ENCODE data around the gene TTN. TPM values are rescaled to one million over a fixed set of nuclear protein-coding genes. Genes with fewer than 3 reads are reported as not detected.

Gene TTN
- total RNA-seq, 1 donor from 2014 or later: 2.0 TPM

DNA sequence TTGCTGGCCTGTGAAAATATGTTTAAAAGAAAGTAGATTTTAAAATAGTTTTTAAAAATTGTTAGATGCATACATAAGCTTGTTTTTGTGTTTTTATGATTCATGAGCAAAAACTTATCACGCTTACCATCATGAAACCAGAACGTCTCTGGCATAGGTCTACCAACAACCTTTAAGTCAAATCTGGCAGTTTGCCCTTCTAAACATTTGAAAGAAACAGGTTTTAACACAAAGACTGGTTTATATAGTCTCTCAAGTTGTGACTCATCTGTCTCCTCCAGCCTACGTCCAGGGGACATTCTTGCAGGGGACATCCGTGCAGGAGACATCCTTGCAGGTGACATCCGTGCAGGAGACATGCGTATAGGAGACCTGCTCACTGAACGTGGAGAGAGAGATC, 29.6 kb downstream of the TTN start:
- TF ChIP-seq POLR2AphosphoS5 (IDR thresholded peaks at IDR 0.05; ENCODE audit: insufficient read depth in 1 of 2, low read depth in 1 of 2): no peak
- TF ChIP-seq POLR2A (IDR thresholded peaks at IDR 0.05): no peak
- TF ChIP-seq, protein P1, sequence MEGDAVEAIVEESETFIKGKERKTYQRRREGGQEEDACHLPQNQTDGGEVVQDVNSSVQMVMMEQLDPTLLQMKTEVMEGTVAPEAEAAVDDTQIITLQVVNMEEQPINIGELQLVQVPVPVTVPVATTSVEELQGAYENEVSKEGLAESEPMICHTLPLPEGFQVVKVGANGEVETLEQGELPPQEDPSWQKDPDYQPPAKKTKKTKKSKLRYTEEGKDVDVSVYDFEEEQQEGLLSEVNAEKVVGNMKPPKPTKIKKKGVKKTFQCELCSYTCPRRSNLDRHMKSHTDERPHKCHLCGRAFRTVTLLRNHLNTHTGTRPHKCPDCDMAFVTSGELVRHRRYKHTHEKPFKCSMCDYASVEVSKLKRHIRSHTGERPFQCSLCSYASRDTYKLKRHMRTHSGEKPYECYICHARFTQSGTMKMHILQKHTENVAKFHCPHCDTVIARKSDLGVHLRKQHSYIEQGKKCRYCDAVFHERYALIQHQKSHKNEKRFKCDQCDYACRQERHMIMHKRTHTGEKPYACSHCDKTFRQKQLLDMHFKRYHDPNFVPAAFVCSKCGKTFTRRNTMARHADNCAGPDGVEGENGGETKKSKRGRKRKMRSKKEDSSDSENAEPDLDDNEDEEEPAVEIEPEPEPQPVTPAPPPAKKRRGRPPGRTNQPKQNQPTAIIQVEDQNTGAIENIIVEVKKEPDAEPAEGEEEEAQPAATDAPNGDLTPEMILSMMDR (IDR thresholded peaks at IDR 0.05): no peak
- H3K4me1 ChIP-seq: no peaks in the 10 kb centered on the region
- no peak for DNase-seq (ENCODE audit: extremely low spot score in 2 of 2)
- H3K27ac ChIP-seq: no peak overlapping the region
- intact Hi-C loops (cut with DNase I): no loop called here
- no peaks in the 10 kb centered on the region for H3K9me3 ChIP-seq
- no peaks in the 10 kb centered on the region for H3K36me3 ChIP-seq
- H3K4me3 ChIP-seq: no peak overlapping the region
- no peaks in the 10 kb centered on the region for H3K27me3 ChIP-seq

DNA sequence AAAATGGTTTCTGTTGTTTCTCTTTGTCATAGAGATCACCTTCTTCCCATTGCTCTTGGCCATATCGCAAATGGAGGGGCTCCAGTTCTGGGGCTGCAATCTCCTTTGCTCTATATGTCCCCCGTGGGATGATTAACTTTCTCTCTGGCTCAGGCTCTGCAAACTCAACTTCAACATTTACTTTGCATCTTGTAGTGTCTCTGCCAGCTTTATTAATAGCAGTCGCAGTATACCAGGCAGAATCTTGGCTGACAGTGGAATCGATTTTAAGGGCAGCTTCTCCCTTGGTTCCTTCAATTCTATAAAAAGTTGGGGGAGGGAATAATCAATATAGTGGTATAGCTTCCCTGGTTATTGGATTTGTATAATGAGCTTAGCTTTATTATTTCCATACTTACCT, 30.5 kb downstream of the TTN start:
- Histone ChIP-seq H3K27ac (no peak overlapping the region), H3K36me3 (no peaks in the 10 kb centered on the region), H3K4me3 (no peak overlapping the region), H3K27me3 (no peaks in the 10 kb centered on the region), H3K4me1 (no peaks in the 10 kb centered on the region), H3K9me3 (no peaks in the 10 kb centered on the region)
- TF ChIP-seq POLR2AphosphoS5 (IDR thresholded peaks at IDR 0.05; ENCODE audit: insufficient read depth in 1 of 2, low read depth in 1 of 2) (no peak), POLR2A (IDR thresholded peaks at IDR 0.05) (no peak)
- TF ChIP-seq, protein P1 (IDR thresholded peaks at IDR 0.05): no peak
- intact Hi-C loops (cut with DNase I): no loop called here
- no peak for DNase-seq (ENCODE audit: extremely low spot score in 2 of 2)

DNA sequence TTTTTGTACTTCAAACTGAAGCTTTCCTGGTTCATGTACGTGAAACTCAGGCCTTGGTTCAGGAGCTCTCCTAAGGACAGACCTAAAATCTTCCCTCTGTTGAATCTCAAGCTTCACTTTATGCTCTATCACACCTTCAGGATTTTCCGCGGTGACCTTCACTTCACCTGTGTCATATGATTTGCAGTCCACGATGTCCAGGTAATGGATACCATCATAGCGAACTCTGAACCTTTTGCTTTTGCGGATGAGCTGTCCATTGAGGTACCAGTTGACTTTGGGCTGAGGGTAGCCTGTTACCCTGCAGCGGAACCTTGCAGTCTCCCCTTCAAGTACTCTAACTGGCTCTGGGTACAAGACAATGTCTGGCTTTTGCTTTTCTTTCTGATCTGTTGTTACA, 31.2 kb downstream of the TTN start:
- no peak overlapping the region for H3K27ac ChIP-seq
- H3K4me3 ChIP-seq: no peak overlapping the region
- H3K36me3 ChIP-seq: no peaks in the 10 kb centered on the region
- H3K27me3 ChIP-seq: no peaks in the 10 kb centered on the region
- no peak for DNase-seq (ENCODE audit: extremely low spot score in 2 of 2)
- H3K9me3 ChIP-seq: no peaks in the 10 kb centered on the region
- intact Hi-C loops (cut with DNase I): no loop called here
- H3K4me1 ChIP-seq: no peaks in the 10 kb centered on the region
- TF ChIP-seq POLR2A (IDR thresholded peaks at IDR 0.05): no peak
- no peak for TF ChIP-seq POLR2AphosphoS5 (IDR thresholded peaks at IDR 0.05; ENCODE audit: insufficient read depth in 1 of 2, low read depth in 1 of 2)
- TF ChIP-seq, protein P1 (IDR thresholded peaks at IDR 0.05): no peak

DNA sequence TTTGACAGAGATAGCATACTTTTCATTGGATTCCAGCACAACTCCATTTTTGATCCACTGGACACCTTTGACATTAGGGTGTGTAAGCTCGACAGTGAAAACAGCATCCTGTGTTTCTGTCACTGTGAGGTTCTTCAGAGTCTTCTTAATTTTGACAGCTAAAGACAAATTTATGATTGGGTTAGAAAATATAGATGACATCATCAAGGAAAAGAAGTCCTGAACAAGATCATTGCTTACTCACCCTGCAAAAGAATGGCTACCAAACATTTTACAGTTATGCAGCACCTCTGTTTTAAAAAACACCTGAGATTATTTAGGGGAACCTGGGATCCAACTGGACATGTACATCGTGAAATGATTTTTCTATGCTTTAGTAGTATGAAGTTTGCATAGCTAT, 36.7 kb downstream of the TTN start:
- TF ChIP-seq, protein P1 (IDR thresholded peaks at IDR 0.05): no peak
- no peak for TF ChIP-seq POLR2AphosphoS5 (IDR thresholded peaks at IDR 0.05; ENCODE audit: insufficient read depth in 1 of 2, low read depth in 1 of 2)
- TF ChIP-seq POLR2A (IDR thresholded peaks at IDR 0.05): no peak
- H3K27ac ChIP-seq: no peak overlapping the region
- intact Hi-C loops (cut with DNase I): no loop called here
- H3K4me3 ChIP-seq: no peak overlapping the region
- no peak for DNase-seq (ENCODE audit: extremely low spot score in 2 of 2)
- H3K4me1 ChIP-seq: no peaks in the 10 kb centered on the region
- H3K36me3 ChIP-seq: no peaks in the 10 kb centered on the region
- H3K27me3 ChIP-seq: no peaks in the 10 kb centered on the region
- no peaks in the 10 kb centered on the region for H3K9me3 ChIP-seq

DNA sequence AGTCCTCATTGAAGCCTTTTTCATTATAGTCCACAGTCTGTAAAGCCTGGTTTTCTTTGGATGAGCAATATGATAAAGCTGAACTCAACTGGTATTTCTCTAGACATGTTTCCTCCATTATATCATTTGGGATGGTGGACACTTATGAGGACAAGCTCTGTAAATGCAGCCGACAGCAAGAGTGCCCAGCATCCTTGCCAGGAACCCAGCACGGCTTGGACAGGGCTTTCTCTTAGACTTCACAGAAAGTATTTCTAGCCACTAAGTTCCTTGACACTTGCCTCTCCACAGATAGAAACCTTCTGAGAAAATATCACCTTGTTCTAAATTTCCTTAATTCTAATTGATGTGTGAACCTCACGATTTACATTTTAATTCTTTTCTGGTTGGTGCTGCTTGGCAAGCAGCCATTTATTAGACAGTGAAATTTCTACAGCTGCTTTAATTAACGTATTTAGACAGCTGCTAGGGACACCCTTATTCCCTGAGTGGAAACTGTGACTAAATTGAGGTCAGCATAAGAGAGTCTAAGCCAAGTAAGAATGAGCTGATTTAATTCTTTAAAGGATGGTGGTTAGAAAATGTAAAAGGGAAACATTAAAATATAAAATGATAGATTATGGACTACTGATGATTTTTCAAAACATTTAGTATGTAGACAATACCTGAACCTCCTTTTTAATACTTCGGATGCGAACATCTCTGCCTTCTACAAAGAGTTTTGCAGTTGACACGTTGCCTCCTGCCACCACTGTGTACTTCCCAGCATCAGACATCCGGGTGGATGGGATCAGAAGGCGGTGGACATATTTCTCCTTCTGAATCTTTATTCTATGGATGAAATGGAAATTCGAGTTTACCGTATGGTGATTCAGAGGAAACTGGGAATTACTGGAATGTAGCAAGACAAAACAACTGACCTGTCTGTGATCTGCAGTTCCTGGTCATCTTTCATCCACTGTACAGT, 39.8 kb downstream of the TTN start:
- H3K9me3 ChIP-seq: no peaks in the 10 kb centered on the region
- intact Hi-C loops (cut with DNase I): no loop called here
- H3K4me1 ChIP-seq: no peaks in the 10 kb centered on the region
- H3K27ac ChIP-seq: no peak overlapping the region
- TF ChIP-seq, protein P1 (IDR thresholded peaks at IDR 0.05): no peak
- TF ChIP-seq POLR2AphosphoS5 (IDR thresholded peaks at IDR 0.05; ENCODE audit: insufficient read depth in 1 of 2, low read depth in 1 of 2): no peak
- TF ChIP-seq POLR2A (IDR thresholded peaks at IDR 0.05): no peak
- H3K4me3 ChIP-seq: no peak overlapping the region
- no peaks in the 10 kb centered on the region for H3K27me3 ChIP-seq
- H3K36me3 ChIP-seq: no peaks in the 10 kb centered on the region
- no peak for DNase-seq (ENCODE audit: extremely low spot score in 2 of 2)

All from vagina (tissue), 2 donors.